Panc1 (cell line): ENCODE data around the gene PKM.

Source experiments
- CTCF ChIP-seq: fragments of 450-650 bp; IDR thresholded peaks from 2 replicates; pipeline ENCODE4 v1.5.1; 2017; ENCODE audit warnings: mild to moderate bottlenecking
- POLR2AphosphoS5 ChIP-seq: IDR thresholded peaks from 2 replicates; pipeline ENCODE4 v1.6.1; 2012; ENCODE audit warnings: mild to moderate bottlenecking, low read depth, low read length, moderate library complexity
- SIN3A ChIP-seq: IDR thresholded peaks from 2 replicates; pipeline ENCODE4 v1.6.1; 2012; ENCODE audit warnings: low read depth, mild to moderate bottlenecking, low read length, moderate library complexity, borderline replicate concordance; ENCODE audit not compliant: insufficient read depth
- TCF7L2 ChIP-seq: IDR thresholded peaks from 2 replicates; pipeline ENCODE4 v1.6.1; 2011; ENCODE audit warnings: mild to moderate bottlenecking, low read depth, low read length, inconsistent platforms

- TF ChIP-seq CTCF = no peak
- no peak for TF ChIP-seq TCF7L2
- TF ChIP-seq SIN3A = no peak
- TF ChIP-seq POLR2AphosphoS5 = no peak
Observed at GRCh38 chr15:72175186-72176044, 55.6 kb downstream of the PKM start.
